ENCODE data around the gene AFF3. TPM values are rescaled to one million over a fixed set of nuclear protein-coding genes. Genes with fewer than 3 reads are reported as not detected.

Gene AFF3
- total RNA-seq, 4 donors from 2014 or later: 5.3 to 216 (median 12.5) TPM

DNA sequence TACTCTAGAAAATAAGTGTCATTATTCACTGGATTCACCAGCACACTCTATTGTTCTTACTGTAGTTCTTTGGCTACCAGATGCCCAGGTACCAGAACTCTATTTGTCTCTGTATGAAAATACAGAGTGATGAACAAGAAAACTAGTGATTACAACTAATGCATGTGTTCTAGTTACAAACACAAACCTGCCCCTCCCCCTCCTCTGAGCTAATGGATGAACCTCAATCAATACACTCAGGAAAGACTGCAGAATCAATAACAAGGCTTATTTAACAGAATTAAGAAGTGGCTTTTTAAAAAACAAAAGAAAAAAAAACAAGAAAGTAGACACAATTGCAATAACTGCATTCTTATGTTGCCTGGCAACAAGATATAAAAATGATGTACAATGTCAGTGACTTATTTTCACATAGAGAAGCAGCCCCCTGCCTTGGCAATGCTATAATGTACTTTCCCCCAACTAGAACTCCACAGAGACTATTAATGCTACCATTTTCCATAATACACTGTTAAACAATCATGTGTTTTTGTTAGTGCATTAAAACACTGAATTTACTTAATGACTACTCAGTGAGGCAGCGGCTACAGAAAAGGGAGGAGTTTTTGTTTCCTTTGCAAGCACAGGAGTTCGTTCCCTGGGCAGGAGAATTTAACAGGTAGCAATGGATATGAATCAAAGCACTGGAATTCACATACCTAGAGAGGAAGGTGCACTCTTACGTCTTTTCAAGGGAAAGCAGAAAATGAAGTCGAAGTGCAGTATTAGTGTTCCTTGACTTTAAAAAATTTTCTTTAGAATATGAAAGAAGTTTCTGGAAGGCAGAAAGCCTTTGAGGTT lies 333.8 kb downstream of the AFF3 start:
- no peaks in the 10 kb centered on the region for H3K4me1 ChIP-seq
- no peaks in the 10 kb centered on the region for H3K36me3 ChIP-seq
- H3K27ac ChIP-seq: no peak overlapping the region
- H3K27me3 ChIP-seq: no peaks in the 10 kb centered on the region
- no peak overlapping the region for H3K4me3 ChIP-seq
- H3K9me3 ChIP-seq: no peaks in the 10 kb centered on the region
- TF ChIP-seq, protein P1, sequence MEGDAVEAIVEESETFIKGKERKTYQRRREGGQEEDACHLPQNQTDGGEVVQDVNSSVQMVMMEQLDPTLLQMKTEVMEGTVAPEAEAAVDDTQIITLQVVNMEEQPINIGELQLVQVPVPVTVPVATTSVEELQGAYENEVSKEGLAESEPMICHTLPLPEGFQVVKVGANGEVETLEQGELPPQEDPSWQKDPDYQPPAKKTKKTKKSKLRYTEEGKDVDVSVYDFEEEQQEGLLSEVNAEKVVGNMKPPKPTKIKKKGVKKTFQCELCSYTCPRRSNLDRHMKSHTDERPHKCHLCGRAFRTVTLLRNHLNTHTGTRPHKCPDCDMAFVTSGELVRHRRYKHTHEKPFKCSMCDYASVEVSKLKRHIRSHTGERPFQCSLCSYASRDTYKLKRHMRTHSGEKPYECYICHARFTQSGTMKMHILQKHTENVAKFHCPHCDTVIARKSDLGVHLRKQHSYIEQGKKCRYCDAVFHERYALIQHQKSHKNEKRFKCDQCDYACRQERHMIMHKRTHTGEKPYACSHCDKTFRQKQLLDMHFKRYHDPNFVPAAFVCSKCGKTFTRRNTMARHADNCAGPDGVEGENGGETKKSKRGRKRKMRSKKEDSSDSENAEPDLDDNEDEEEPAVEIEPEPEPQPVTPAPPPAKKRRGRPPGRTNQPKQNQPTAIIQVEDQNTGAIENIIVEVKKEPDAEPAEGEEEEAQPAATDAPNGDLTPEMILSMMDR (IDR thresholded peaks at IDR 0.05): no peak
- no peak for TF ChIP-seq POLR2A (IDR thresholded peaks at IDR 0.05)
- no peak for DNase-seq

DNA sequence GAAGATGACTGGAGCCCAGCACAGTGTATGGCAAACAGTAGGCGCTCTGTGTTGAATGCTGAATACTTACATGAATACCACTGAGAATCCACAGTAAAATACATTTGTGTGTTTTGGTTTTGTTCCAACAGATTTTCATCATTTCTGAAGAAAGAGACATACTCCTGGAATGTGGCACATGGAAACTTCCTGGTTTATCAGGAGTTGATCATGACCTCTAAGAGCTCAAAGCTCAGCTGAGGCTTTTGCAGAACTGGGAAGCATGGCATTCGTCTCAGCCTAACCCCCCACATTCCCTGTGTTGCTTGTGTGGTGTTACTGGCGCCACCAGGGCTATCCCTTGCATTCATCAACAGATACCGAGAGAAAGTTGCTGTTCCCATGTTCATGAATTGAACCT lies 335.6 kb downstream of the AFF3 start:
- Histone ChIP-seq H3K4me1 (no peaks in the 10 kb centered on the region), H3K27me3 (no peaks in the 10 kb centered on the region), H3K4me3 (no peak overlapping the region), H3K27ac (no peak overlapping the region), H3K36me3 (no peaks in the 10 kb centered on the region), H3K9me3 (no peaks in the 10 kb centered on the region)
- DNase-seq: no peak
- TF ChIP-seq POLR2A (IDR thresholded peaks at IDR 0.05): no peak
- TF ChIP-seq, protein P1 (IDR thresholded peaks at IDR 0.05): no peak

DNA sequence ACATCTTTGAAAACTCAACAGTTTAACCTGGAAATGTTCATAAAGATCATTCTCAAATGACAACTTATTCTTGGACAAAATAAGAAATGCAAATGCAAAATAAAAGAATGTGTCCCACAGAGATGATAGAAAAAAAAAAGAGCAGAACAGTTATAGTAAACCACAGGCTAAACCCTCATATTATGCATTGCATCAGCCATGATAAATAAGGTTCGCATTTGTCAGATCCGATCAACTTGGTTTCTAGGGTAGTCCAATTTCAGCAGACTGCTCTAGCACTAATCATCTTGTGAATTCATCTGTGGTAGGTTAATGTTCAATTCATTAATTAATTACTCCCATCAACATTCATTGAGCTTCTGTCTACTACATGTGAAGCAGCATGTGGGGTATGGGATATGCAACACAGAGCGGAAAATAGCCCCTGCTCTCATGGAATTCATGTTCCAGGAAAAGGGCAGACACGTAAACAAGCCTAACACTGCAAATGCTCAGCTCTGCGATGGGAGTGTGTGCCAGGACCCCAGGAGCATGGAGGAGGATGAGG lies 336.4 kb downstream of the AFF3 start:
- no peak overlapping the region for H3K27ac ChIP-seq
- H3K4me1 ChIP-seq: no peaks in the 10 kb centered on the region
- H3K4me3 ChIP-seq: no peak overlapping the region
- DNase-seq: no peak
- H3K36me3 ChIP-seq: no peaks in the 10 kb centered on the region
- no peak for TF ChIP-seq POLR2A (IDR thresholded peaks at IDR 0.05)
- TF ChIP-seq, protein P1 (IDR thresholded peaks at IDR 0.05): no peak
- H3K27me3 ChIP-seq: no peaks in the 10 kb centered on the region
- no peaks in the 10 kb centered on the region for H3K9me3 ChIP-seq

DNA sequence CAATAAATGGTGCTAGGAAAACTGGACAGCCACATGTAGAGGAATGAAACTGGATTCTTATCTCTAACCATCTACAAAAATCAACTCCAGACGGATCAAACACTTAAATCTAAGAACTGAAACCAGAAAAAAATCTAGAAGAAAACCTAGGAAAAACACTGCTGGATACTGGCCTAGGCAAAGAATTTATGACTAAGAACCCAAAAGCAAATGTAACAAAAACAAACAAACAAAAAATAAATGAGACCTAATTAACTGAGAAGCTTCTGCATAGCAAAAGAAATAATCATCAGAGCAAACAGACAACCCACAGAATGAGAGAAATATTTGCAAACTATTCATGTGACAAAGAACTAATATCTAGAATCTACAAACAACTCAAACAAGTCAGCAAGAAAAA lies 338.5 kb downstream of the AFF3 start:
- no peak overlapping the region for H3K4me3 ChIP-seq
- no peaks in the 10 kb centered on the region for H3K4me1 ChIP-seq
- no peaks in the 10 kb centered on the region for H3K27me3 ChIP-seq
- no peaks in the 10 kb centered on the region for H3K36me3 ChIP-seq
- TF ChIP-seq, protein P1 (IDR thresholded peaks at IDR 0.05): no peak
- no peak for TF ChIP-seq POLR2A (IDR thresholded peaks at IDR 0.05)
- no peaks in the 10 kb centered on the region for H3K9me3 ChIP-seq
- H3K27ac ChIP-seq: no peak overlapping the region
- DNase-seq: no peak

DNA sequence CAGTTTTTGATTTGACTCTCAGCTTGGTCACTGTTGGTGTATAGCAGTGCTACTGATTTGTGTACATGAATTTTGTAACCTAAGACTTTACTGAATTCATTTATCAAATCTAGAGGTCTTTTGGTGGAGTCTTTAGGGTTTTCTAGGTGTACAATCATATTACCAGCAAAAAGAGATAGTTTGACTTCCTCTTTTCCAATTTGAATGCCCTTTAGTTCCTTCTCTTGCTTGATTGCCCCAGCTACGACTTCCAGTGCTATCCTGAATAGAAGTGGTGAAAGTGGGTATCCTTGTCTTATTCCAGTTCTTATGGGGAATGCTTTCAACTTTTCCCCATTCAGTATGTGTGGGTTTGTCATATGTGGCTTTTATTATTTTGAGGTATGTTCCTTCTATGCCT lies 339.7 kb downstream of the AFF3 start:
- Histone ChIP-seq H3K9me3 (no peaks in the 10 kb centered on the region), H3K27me3 (no peaks in the 10 kb centered on the region), H3K36me3 (no peaks in the 10 kb centered on the region), H3K27ac (no peak overlapping the region), H3K4me1 (no peaks in the 10 kb centered on the region), H3K4me3 (no peak overlapping the region)
- no peak for DNase-seq
- TF ChIP-seq POLR2A (IDR thresholded peaks at IDR 0.05): no peak
- TF ChIP-seq, protein P1 (IDR thresholded peaks at IDR 0.05): no peak
